ENCODE results near the gene FOXO6.

- TF ChIP-seq EP300 (IDR thresholded peaks at IDR 0.05; ENCODE audit: low read depth) (no peak), CTCF (IDR thresholded peaks at IDR 0.05) (no peak), POLR2A (IDR thresholded peaks at IDR 0.05) (no peak), POLR2AphosphoS5 (IDR thresholded peaks at IDR 0.05) (no peak)
Observed at GRCh38 chr1:41390166-41390565, 28.9 kb downstream of the FOXO6 start.

Data from transverse colon (tissue), 4 donors.